Activated T-cell treated with anti-CD3 and anti-CD28 coated beads, Interleukin-2, amount 50 U/mL, for 48 hours (primary cell): ENCODE data around the gene CDH11.
A peak's percentile ranks its signal among the peaks of the same experiment; 100 is the strongest.

Experiments used
- DNase-seq, 2 experiments: peaks; one replicate each; pipeline ENCODE4 v3.0.0-alpha.2; 2020

The CDH11 gene, protein sequence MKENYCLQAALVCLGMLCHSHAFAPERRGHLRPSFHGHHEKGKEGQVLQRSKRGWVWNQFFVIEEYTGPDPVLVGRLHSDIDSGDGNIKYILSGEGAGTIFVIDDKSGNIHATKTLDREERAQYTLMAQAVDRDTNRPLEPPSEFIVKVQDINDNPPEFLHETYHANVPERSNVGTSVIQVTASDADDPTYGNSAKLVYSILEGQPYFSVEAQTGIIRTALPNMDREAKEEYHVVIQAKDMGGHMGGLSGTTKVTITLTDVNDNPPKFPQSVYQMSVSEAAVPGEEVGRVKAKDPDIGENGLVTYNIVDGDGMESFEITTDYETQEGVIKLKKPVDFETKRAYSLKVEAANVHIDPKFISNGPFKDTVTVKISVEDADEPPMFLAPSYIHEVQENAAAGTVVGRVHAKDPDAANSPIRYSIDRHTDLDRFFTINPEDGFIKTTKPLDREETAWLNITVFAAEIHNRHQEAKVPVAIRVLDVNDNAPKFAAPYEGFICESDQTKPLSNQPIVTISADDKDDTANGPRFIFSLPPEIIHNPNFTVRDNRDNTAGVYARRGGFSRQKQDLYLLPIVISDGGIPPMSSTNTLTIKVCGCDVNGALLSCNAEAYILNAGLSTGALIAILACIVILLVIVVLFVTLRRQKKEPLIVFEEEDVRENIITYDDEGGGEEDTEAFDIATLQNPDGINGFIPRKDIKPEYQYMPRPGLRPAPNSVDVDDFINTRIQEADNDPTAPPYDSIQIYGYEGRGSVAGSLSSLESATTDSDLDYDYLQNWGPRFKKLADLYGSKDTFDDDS

GRCh38 chr16:65121870-65122723 is at the start of gene CDH11:
TSS of gene CDH11 (minus strand) at chr16:65122063. CDS start at chr16:65004869, 117,194 bp downstream.
- DNase-seq = no peak

DNA sequence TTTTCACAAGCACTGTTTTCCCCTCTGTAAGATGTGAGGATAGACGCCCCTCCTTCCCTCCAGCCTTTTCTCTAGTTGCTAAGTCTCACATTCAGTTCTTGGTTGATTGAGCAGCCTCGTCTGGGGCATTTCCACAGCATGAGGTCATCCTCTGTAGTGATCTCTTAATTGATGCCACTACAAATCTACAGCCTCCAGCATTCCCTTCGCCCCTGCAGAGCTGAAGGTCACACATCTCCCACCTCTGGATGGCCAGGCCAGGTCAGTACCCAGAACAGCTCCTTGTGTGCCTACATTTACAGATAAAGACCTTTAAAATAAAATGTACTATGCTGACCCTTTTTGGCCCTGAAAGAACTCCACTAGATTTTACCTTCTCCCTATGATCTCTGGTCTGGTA is 32.5 kb upstream of the CDH11 start:
- no peak for DNase-seq

GRCh38 chr16:65153365-65154105 is 31.7 kb upstream of the CDH11 start:
- no peak for DNase-seq

DNA sequence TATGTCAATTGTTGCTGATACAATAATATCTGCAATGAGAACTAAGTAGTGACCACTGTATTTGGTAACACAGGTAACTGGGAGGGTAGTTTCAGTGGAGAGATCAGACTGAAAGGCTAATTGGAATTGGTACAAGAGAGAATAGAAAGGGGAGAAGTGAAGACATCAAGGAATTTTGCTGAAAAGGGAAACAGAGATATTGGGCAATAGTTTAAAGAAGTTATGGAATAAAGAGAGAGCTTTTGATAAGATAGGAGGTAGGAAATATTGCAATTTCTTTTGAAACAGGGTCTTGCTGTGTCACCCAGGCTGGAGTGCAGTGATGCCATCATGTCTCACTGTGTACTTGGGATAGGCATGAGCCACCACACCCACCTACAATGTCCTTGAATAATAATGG is 26.9 kb upstream of the CDH11 start:
- no peak for DNase-seq

GRCh38 chr16:65142276-65142675 is 20.4 kb upstream of the CDH11 start:
- DNase-seq = no peak

GRCh38 chr16:65136681-65137080 is 14.8 kb upstream of the CDH11 start:
- DNase-seq = no peak

GRCh38 chr16:65126845-65127624 is 5.2 kb upstream of the CDH11 start:
- no peak for DNase-seq

DNA sequence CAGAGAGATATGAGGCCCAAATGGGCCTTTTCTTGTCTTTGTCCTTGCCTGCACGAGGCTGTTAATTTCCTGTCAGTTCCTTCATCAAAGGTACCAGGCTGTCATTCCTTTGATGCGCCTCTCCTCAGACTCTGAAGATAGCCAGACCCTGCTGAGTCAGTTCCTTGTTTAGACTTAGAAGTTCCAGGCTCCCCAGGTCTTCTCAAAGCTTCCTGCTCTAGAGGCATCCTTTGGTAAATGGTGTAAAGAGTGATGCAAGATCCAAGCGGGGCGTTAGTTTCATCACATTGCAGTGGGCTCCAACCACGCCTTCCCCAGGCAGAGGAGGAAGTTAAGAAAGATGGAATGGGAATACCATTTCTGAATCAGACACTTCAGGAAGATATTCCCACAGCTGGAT is 4.0 kb upstream of the CDH11 start:
- DNase-seq = no peak

DNA sequence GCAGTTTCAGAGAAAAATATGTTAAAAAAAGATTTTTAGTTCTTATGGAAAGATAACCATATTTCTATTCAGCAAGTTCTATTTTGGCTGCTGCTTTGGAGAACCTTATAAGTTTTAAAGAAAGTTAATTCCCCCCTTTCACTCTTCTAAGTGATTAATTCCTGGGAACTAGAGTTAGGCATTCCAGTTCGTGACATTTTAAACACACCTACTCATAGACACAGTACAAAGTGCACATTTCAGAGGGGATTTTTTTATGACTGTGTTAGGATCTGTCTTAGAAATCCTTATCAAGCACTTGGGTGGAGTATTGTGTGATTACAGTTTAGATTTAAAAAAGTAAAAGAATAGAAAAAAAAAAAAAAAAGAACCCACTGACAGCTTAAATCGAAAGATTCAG is 3.5 kb upstream of the CDH11 start:
- no peak for DNase-seq

DNA sequence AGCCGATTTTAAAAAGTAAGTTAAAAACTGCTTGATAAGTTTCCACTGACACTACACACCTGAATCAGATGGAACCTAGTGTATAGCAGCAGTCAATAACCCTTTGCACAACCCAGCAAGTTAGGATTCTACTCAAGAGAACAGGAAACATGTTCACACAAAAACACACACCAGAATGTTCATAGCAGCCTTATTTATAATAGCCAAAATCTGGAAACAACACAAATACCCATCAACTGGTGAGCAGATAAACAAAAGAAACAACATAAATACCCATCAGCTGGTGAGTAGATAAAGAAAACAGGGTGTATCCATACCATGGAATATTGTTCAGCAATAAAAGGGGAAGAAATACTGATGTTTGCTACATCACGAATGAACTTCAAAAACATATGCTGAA is 2.7 kb upstream of the CDH11 start:
- DNase-seq = no peak

GRCh38 chr16:65124212-65124548 is 2.3 kb upstream of the CDH11 start:
- DNase-seq = no peak

GRCh38 chr16:65123396-65124211 is 1.7 kb upstream of the CDH11 start:
- DNase-seq = no peak

DNA sequence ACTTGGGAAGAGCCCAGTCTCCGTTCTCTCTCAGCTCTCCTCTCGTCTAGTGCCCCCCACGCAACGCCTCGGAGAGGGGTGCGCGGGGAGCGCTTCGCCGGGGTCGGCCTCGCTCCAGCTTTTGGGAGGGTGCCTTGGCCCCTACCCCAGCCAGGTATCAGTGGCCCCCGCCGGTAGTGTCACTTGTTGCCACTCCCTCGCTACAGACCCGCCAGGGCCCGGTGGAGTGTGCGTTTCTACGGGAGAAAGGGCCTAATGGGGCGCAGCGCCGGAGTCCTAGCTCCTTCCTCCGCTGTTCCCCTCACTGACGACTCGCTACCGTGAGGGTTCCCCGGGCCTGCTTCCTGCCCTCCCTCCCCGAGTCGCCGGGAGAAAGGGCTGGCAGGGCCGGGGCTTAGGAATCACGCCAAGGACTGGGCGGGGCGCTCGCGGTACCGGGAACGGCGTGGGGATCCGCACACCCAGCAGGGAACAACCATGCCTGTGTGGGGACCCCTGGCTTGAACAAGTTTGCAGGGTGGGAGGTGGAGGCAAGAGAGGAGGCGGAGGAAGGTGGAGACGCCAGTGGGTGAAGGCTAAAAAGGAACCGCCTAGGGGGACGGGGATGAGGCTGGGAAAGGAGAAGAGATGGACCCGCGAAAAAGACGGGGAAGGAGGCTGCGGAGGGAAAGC is 997 bp upstream of the CDH11 start:
- DNase-seq = no peak

- no peak for DNase-seq
Observed at GRCh38 chr16:65120831-65121721, 787 bp downstream of the CDH11 start.

DNA sequence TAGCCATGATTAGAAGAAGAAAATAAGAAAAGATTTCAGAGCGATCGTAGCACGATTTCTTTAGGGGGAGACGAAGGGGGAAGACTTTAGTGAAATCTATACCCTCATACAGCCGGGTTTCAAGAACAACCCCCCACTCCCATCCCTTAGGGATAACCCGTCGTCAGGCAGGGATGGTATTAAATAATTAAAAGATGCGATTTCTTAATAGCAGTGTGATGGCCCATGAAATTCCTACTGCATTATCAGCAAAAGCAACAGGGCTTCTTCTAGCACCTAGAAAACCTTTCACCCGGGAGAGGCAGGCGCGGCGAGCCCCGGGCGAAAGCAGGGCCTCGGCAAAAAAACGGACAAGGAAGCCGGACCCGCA is 1.4 kb downstream of the CDH11 start:
- no peak for DNase-seq

DNA sequence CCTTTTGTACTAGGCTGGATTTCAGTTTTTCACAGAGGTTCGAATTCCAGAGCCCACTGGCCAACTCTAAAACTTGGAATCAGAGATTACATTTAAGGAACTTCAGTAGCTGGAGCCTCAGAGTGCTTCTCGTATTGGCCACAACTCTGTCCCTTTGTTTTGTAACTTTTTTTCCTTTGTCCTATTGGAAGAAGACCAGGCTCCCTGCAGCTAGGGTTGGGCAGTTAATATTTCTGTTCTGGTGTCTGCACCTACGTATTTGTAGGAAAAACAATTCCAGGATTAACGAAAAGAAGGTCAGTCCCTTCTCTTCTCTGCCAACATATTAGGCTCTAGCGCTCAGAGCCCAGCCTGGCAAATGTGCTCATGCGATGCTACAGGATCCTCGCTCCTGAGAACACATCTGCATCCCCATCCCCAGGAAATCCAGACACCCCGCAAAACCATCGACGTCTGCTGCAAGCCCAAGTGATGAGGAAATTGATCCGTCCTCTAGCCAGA is 1.9 kb downstream of the CDH11 start:
- no peak for DNase-seq

GRCh38 chr16:65119435-65119834 is 2.4 kb downstream of the CDH11 start:
- no peak for DNase-seq

- DNase-seq = no peak
Observed at GRCh38 chr16:65118871-65119270, 3.0 kb downstream of the CDH11 start.

GRCh38 chr16:65117811-65118448 is 3.9 kb downstream of the CDH11 start:
- peak in 1 of 2 experiments; percentile 47 for DNase-seq
